Retinal pigment epithelial cell (primary cell): ENCODE measurements around the gene FCRL4.

Experiments used
- DNase-seq: peaks from one replicate; pipeline ENCODE4 v3.0.0-alpha.2; 2010; ENCODE audit warnings: low read depth
- H3K4me3 ChIP-seq: 2 replicates; pipeline ENCODE4 v1.5.1; 2011; ENCODE audit warnings: mild to moderate bottlenecking, low read length, control low read depth, moderate library complexity
- CTCF ChIP-seq: conservative IDR thresholded peaks from 2 replicates; pipeline ENCODE4 v1.5.1; 2011; ENCODE audit warnings: low read depth, low read length, control low read depth, inconsistent platforms

The FCRL4 gene

GRCh38 chr1:157532569-157532968, 65.3 kb downstream of the FCRL4 start:
- H3K4me3 ChIP-seq, result no peak overlapping the region
- no peak for TF ChIP-seq CTCF
- DNase-seq, result no peak

GRCh38 chr1:157523774-157524493, 74.0 kb downstream of the FCRL4 start:
- H3K4me3 ChIP-seq, result no peak overlapping the region
- no peak for TF ChIP-seq CTCF
- DNase-seq, result no peak
